AG04450 (cell line): Measurements from ENCODE around the gene HOXA7. TPM values are rescaled to one million over a fixed set of nuclear protein-coding genes. Genes with fewer than 3 reads are reported as not detected.

Experiments
- CTCF ChIA-PET: fragments of 300-600, 350-600 bp; formaldehyde crosslinking; extraction: SDS; loops from one replicate; lab custom pipeline; 2022; ENCODE audit warnings: antibody characterized with exemption, inconsistent platforms; lab: Charles Lee
- POLR2A ChIA-PET: fragments of 350-600 bp; formaldehyde crosslinking; extraction: SDS; loops from one replicate; lab custom pipeline; 2021; ENCODE audit warnings: antibody characterized with exemption, inconsistent platforms; lab: Yijun Ruan, JAX
- DNase-seq: peaks from one replicate; pipeline ENCODE4 v3.0.0-alpha.2; 2011; ENCODE audit warnings: low read depth, low spot score
- H3K27ac ChIP-seq: one replicate; pipeline ENCODE4 v1.5.1; 2012; ENCODE audit warnings: low read depth, low read length, control low read depth
- H3K27me3 ChIP-seq: one replicate; pipeline ENCODE4 v1.6.0; 2012; ENCODE audit warnings: low read length; ENCODE audit not compliant: control insufficient read depth, insufficient read depth
- H3K4me3 ChIP-seq: 2 replicates; pipeline ENCODE4 v1.5.1; 2011; ENCODE audit warnings: mild to moderate bottlenecking, low read depth, low read length, control low read depth
- H3K9me3 ChIP-seq: 2 replicates; pipeline ENCODE4 v1.5.1; 2012; ENCODE audit warnings: low read length; ENCODE audit not compliant: control insufficient read depth, insufficient read depth
- polyA plus RNA-seq: library from polyadenylated mRNA; depleted of rRNA; stranded (reverse); fragments of >200 nt; gene quantifications from 2 replicates; pipeline ENCODE4 v1.2.3, GENCODE V29; 2011
- TF ChIP-seq, protein P1 (sequence below): IDR thresholded peaks from 2 replicates; pipeline ENCODE4 v1.5.1; 2011; ENCODE audit warnings: low read depth, low read length, control low read depth, inconsistent platforms

Gene HOXA7
- polyA plus RNA-seq, 1 experiment: 5.3 TPM

DNA sequence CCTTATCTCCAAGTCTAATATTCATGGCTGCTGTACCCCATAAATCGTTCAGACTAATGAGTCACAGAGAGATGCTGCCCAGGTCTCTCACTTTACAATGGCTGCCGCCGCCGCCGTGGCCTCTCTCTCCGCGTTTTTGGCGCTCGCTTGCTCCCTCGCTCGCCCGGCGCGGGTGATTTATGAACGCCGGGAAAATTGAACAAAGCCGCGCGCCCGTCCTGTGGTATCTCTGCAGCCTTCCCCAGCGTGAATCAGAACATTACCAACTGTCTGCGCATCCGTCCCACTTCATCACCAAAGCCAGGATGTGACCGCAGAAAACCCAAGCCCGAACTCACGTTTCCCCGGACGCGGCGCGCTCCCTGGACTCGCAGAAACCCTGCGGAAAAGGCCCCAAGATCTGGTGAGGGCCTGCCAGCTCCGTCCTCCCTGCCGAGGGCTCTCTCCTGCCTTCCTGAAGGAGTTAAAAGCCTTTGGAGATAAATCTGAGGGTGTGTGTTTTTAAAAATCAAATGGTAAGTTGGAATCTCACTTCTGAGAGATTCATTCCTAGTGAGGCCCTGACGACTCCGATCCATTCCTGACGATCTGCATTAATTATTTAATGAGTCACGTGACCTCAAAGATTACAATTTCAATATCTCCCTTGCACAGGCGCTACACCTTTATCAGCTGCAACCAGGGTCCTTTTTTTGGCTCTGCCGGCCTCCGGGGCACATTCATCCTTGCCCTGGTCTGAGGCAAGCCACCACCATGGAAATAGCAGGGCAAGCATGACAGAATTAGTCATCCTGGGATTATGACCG, 32.2 kb downstream of the HOXA7 start:
- Histone ChIP-seq H3K9me3 (no peaks in the 10 kb centered on the region), H3K27ac (peak overlapping the region; percentile 94), H3K4me3 (peak overlapping the region; percentile 60), H3K27me3 (no peaks in the 10 kb centered on the region)
- POLR2A ChIA-PET: interaction anchor here (0.6 kb wide), 1 partner anchor 37 kb away, joined by 4 read pairs; no protein-coding TSS in a partner anchor
- CTCF ChIA-PET: interaction anchor here (1.3 kb wide), 1 partner anchor 9 kb away, joined by 4 read pairs; no protein-coding TSS in a partner anchor
- TF ChIP-seq, protein P1, sequence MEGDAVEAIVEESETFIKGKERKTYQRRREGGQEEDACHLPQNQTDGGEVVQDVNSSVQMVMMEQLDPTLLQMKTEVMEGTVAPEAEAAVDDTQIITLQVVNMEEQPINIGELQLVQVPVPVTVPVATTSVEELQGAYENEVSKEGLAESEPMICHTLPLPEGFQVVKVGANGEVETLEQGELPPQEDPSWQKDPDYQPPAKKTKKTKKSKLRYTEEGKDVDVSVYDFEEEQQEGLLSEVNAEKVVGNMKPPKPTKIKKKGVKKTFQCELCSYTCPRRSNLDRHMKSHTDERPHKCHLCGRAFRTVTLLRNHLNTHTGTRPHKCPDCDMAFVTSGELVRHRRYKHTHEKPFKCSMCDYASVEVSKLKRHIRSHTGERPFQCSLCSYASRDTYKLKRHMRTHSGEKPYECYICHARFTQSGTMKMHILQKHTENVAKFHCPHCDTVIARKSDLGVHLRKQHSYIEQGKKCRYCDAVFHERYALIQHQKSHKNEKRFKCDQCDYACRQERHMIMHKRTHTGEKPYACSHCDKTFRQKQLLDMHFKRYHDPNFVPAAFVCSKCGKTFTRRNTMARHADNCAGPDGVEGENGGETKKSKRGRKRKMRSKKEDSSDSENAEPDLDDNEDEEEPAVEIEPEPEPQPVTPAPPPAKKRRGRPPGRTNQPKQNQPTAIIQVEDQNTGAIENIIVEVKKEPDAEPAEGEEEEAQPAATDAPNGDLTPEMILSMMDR: no peak
- DNase-seq: peak; percentile 86

DNA sequence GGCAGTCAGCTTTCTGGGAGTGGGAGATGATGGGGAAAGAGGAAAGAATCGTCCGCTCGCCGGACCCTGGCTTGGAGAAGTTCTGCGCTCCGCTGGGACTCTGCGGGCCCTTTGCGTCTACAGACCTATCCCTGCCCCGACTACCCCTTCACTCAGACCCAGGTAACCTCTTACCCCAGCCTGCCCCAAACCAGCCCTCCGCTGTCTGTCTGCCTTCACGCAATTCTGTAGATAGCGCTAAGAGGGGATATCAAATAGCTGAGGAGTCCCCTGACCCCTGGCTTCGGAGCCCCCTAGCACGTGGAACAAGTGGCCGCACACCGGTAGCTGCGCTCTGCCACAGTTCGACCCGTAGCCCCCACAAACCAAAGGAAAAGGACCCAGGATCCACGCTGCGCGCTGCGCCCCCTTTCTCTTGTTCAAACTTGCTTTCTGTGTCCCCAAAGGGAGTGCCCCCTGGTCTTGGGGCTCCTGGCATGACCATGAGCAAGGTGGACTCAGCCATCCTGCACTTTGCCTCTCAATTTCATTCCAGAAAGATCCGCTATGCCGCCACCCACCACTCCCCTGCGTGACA, 32.9 kb downstream of the HOXA7 start:
- Histone ChIP-seq H3K4me3 (peak overlapping the region; percentile 60), H3K27ac (peak overlapping the region; percentile 94)

DNA sequence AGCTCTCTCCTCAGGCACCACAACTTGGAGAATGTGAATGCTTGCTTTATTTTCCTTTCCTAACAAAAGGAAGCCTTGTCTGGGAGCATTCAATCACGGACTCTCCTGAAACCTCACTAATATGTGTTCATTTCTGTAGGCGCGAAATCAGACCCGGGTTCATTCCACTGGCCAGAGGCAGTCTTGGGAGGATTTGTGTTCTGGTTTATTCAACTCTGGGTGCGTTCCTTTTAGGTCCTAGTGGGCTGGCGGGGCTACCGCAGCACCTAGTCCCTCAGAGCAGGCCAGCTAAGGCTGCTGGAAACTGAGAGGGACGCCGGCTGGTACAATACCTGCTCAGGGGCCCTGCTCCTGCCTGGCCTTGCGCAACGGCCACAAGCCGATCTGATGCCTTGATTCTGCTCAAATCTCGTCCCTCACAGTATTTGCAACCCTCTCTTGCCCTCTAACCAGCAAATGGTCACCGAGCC, 33.4 kb downstream of the HOXA7 start:
- H3K27ac ChIP-seq: peak overlapping the region; percentile 94

More for the DNA sequence above, 32.9 kb downstream of the HOXA7 start:
- POLR2A ChIA-PET: interaction anchor here (0.7 to 1.2 kb wide), 3 partner anchors 11 to 1267 kb away, joined by 3 read pairs; no protein-coding TSS in a partner anchor
- no peaks in the 10 kb centered on the region for H3K27me3 ChIP-seq
- DNase-seq: no peak
- TF ChIP-seq, protein P1: no peak
- CTCF ChIA-PET: interaction anchor here (1.3 kb wide), 1 partner anchor 9 kb away, joined by 4 read pairs; no protein-coding TSS in a partner anchor
- H3K9me3 ChIP-seq: no peaks in the 10 kb centered on the region

DNA sequence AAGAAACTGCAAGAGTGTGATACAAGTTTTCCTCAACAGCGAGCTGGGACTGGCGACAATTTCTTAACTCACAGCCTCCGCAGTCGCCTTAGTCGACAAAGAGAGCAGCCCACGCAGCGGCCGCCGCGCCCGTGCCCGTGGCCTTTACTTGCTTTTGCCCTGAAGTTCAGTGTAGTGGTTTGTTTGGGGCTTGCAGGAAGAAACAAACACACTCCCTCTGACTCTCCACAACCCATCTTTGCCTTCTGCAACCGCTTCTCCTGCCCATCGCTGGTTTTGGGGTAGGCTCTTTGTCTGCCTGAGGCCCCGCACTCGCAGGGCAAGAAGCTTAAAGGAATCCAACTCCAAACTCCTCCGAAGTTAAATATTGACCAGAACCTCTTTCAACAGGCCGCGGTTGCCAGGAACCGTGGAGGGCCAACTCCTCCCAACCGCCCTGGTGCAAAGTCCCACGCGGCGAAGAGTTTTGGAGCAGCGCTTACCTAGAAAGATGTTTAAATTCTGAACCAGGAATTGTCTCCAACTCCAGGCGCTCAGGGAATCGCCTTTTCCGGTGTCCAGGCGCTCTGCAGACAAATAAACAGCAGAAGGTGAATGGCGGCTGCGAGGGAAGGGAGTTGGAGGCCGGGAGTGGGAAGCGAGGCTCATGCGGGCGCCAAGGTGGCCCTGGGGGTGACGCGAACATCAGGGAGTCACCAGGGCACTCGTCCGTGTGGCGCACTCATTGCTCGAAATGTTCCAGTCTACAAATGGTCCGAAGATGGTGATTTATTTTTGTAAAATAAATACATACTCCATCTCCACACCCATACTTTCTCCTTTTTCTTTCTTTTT, 34.2 kb downstream of the HOXA7 start:
- ChIA-PET POLR2A (interaction anchor here (0.7 to 1.6 kb wide), 7 partner anchors 9 to 1266 kb away, joined by 3 to 7 read pairs (median 3); partner anchors contain the start of gene SKAP2), CTCF (interaction anchor here (0.6 to 3.1 kb wide), 3 partner anchors 21 to 265 kb away, joined by 3 to 16 read pairs (median 3); partner anchors contain the start of gene HOXA5)
- peak overlapping the region; percentile 60 for H3K4me3 ChIP-seq
- DNase-seq: no peak
- no peaks in the 10 kb centered on the region for H3K9me3 ChIP-seq
- H3K27ac ChIP-seq: peak overlapping the region; percentile 94
- TF ChIP-seq, protein P1: no peak
- H3K27me3 ChIP-seq: no peaks in the 10 kb centered on the region

More for the DNA sequence above, 33.4 kb downstream of the HOXA7 start:
- no peak for DNase-seq
- ChIA-PET POLR2A (interaction anchor here (0.7 to 1.6 kb wide), 6 partner anchors 10 to 1266 kb away, joined by 3 to 7 read pairs (median 3); partner anchors contain the start of gene SKAP2), CTCF (interaction anchor here (1.2 kb wide), 1 partner anchor 265 kb away, joined by 3 read pairs; no protein-coding TSS in a partner anchor)
- no peaks in the 10 kb centered on the region for H3K9me3 ChIP-seq
- TF ChIP-seq, protein P1: no peak
- H3K4me3 ChIP-seq: peak overlapping the region; percentile 60
- no peaks in the 10 kb centered on the region for H3K27me3 ChIP-seq
